Tibial nerve (tissue), 4 donors: Measurements from ENCODE around the gene TPM1. TPM values are rescaled to one million over a fixed set of nuclear protein-coding genes. Genes with fewer than 3 reads are reported as not detected.

ENCODE experiments used
- DNase-seq, 2 donors: peaks; one replicate each; pipeline ENCODE4 v3.0.0-alpha.2; 2019; ENCODE audit warnings: low spot score in 2 of 2
- H3K27ac ChIP-seq, 4 donors: fragments of 200-600 bp; sonication (generic) in 3 of 4; one replicate each; pipeline ENCODE4 v1.5.1; 2017 to 2019; ENCODE audit warnings: mild to moderate bottlenecking in 1 of 4
- H3K27me3 ChIP-seq, 2 donors: fragments of 200-600 bp; sonication (generic) in 1 of 2; one replicate each; pipeline versions ENCODE4 v1.5.1 to v1.6.0; 2017 to 2019
- H3K36me3 ChIP-seq, 3 donors: fragments of 200-600 bp; sonication (generic); one replicate each; pipeline ENCODE4 v1.5.1; 2018 to 2019
- H3K4me1 ChIP-seq, 4 donors: fragments of 200-600 bp; sonication (generic) in 3 of 4; one replicate each; pipeline ENCODE4 v1.5.1; 2017 to 2019
- H3K4me3 ChIP-seq, 4 donors: fragments of 200-600 bp; sonication (generic) in 3 of 4; one replicate each; pipeline ENCODE4 v1.5.1; 2017 to 2019; ENCODE audit warnings: mild to moderate bottlenecking in 1 of 4, moderate library complexity in 1 of 4
- H3K9me3 ChIP-seq, 4 donors: fragments of 200-600 bp; sonication (generic) in 3 of 4; one replicate each; pipeline ENCODE4 v1.5.1; 2017 to 2019
- EP300 ChIP-seq, 2 donors: sonication (generic); formaldehyde crosslinking; IDR thresholded peaks; one replicate each; pipeline ENCODE4 v1.6.1; 2017; ENCODE audit warnings: antibody characterized with exemption in 2 of 2, mild to moderate bottlenecking in 1 of 2
- POLR2A ChIP-seq, 2 donors: fragments of 450-650 bp; IDR thresholded peaks; one replicate each; pipeline ENCODE4 v1.6.1; 2017; ENCODE audit warnings: antibody characterized with exemption in 2 of 2, mild to moderate bottlenecking in 2 of 2, moderate library complexity in 2 of 2
- WGBS, 2 donors: methylation state at CpG; one replicate each; pipeline ENCODE4 v1.1.5; 2018; 5-methylcytosine and 5-hydroxymethylcytosine counted together
- total RNA-seq, 4 donors: library from RNA; depleted of rRNA; stranded (reverse); fragments of >200 nt; gene quantifications; one replicate each; pipeline ENCODE4 v1.1.0, GENCODE V29; 2016
- TF ChIP-seq, protein P1 (sequence below), 5 experiments: fragments of 200-600 bp in 3 of 5; fragments of 450-650 bp in 2 of 5; sonication (generic) in 3 of 5; IDR thresholded peaks; one replicate each; pipeline ENCODE4 v1.5.1; 2016 to 2019; ENCODE audit warnings: antibody characterized with exemption in 5 of 5, mild to moderate bottlenecking in 3 of 5, moderate library complexity in 2 of 5

TPM1 gene
- total RNA-seq, 4 donors from 2014 or later: 311 to 468 (median 366) TPM

DNA sequence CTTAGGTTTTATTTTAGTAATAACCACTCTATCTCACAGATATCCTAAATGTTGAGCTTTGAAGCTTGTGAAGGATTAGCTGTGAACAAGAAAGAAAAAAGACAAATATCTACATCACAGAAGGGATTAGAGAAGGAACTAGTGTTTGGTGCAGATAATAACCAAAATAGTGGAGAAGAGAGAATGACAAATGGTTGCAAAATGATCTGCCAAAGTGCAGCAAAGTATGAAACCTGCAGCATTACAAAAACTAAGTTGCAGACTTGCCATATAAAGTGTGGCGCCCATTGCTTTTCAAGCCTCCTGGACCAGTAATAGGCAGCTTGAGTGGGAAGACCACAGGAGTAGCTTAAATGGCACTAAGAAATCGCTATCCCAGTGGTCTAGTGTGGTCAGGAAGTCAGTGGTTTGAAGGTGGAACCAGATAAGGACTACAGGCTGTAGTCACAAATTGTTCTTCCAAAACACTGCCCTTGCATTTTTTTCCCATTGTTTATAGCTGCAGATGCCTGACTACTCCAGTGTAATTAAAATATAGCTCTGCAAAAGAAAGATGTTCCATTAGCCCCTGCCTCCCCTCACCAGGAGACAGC, 20.7 kb downstream of the TPM1 start:
- no peaks in the 10 kb centered on the region for H3K9me3 ChIP-seq
- DNase-seq: no peak
- no peak overlapping the region for H3K4me3 ChIP-seq
- WGBS, 2 donors: 90 to 94% methylated on average over 2 of the region's 2 CpGs
- TF ChIP-seq EP300 (IDR thresholded peaks at IDR 0.05) (no peak), POLR2A (IDR thresholded peaks at IDR 0.05) (no peak)
- TF ChIP-seq, protein P1, sequence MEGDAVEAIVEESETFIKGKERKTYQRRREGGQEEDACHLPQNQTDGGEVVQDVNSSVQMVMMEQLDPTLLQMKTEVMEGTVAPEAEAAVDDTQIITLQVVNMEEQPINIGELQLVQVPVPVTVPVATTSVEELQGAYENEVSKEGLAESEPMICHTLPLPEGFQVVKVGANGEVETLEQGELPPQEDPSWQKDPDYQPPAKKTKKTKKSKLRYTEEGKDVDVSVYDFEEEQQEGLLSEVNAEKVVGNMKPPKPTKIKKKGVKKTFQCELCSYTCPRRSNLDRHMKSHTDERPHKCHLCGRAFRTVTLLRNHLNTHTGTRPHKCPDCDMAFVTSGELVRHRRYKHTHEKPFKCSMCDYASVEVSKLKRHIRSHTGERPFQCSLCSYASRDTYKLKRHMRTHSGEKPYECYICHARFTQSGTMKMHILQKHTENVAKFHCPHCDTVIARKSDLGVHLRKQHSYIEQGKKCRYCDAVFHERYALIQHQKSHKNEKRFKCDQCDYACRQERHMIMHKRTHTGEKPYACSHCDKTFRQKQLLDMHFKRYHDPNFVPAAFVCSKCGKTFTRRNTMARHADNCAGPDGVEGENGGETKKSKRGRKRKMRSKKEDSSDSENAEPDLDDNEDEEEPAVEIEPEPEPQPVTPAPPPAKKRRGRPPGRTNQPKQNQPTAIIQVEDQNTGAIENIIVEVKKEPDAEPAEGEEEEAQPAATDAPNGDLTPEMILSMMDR (IDR thresholded peaks at IDR 0.05): no peak
- no peaks in the 10 kb centered on the region for H3K27me3 ChIP-seq
- no peaks in the 10 kb centered on the region for H3K4me1 ChIP-seq
- no peak overlapping the region for H3K27ac ChIP-seq
- peaks cover 2 to 89% (median 23%) of the 10 kb centered on the region in 3 donors for H3K36me3 ChIP-seq

DNA sequence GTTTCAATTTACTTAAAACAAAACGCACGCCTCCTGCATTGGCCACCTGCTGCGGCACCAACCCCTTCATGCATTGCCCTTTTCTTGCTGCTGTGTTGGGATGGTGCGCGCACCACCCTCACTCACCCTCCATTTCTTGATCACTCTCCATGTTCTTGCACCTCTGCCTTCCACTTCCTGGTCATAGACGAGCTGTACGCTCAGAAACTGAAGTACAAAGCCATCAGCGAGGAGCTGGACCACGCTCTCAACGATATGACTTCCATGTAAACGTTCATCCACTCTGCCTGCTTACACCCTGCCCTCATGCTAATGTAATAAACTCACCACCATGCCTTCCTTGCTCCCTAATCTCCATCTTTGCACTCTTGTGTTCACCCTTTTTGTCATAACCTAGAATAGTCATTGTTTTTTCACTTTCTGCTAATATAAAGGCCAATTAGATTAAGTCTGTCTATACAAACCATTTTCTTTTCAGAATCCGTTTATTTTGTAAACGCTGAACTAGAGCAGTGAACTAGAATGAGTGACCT, 21.4 kb downstream of the TPM1 start:
- no peak for DNase-seq
- Histone ChIP-seq H3K36me3 (peaks cover 2 to 89% (median 17%) of the 10 kb centered on the region in 3 donors), H3K9me3 (no peaks in the 10 kb centered on the region)

DNA sequence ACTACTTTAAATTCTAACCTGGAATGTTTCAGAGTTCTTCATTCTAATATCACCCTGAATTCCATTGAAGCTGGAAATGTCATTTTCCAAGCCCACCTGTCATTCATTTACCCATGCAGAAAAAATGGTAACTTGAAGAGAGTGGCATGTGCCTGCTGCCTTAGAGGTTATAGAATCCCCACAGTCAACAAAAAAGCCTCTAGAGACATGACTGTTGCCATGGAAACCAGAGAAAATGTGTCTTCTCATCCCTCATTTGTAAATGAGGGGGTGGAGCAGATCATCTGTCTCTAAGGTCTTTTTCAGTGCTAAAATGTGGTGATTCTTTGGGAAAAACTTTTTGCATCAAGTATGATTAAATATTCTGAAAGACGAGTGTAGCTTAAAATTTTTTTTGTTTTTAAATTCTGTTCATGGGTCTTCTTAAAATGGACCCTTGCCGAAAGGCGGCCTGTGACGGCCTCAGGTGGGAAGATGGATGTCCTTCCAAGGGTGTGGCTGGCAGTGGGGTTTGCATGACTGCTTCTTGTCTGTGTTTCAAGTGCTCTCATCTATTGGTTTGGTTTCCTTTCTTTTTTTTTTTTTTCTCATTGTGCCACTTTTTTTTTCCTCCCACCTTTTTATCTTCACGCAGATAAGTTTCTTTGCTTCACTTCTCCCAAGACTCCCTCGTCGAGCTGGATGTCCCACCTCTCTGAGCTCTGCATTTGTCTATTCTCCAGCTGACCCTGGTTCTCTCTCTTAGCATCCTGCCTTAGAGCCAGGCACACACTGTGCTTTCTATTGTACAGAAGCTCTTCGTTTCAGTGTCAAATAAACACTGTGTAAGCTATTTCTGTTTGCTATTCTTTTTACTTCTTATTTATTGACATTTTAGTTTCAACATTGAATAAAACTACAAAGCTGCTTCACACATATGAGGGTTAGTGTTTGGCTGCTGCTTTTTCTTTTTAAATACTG, 23.0 kb downstream of the TPM1 start:
- no peak for DNase-seq
- no peak overlapping the region for H3K27ac ChIP-seq
- TF ChIP-seq, protein P1 (IDR thresholded peaks at IDR 0.05): no peak
- TF ChIP-seq EP300 (IDR thresholded peaks at IDR 0.05): no peak
- H3K4me1 ChIP-seq: no peaks in the 10 kb centered on the region
- H3K4me3 ChIP-seq: no peak overlapping the region
- WGBS, 2 donors: 73 to 77% methylated on average over 8 of the region's 8 CpGs
- no peaks in the 10 kb centered on the region for H3K9me3 ChIP-seq
- H3K27me3 ChIP-seq: no peaks in the 10 kb centered on the region
- H3K36me3 ChIP-seq: peaks cover 2 to 80% (median 9%) of the 10 kb centered on the region in 3 donors

More for the DNA sequence above, 21.4 kb downstream of the TPM1 start:
- H3K27ac ChIP-seq: no peak overlapping the region
- no peak overlapping the region for H3K4me3 ChIP-seq
- H3K27me3 ChIP-seq: no peaks in the 10 kb centered on the region
- WGBS, 2 donors: 92 to 93% methylated on average over 13 of the region's 13 CpGs
- H3K4me1 ChIP-seq: no peaks in the 10 kb centered on the region
- no peak for TF ChIP-seq POLR2A (IDR thresholded peaks at IDR 0.05)
- TF ChIP-seq EP300 (IDR thresholded peaks at IDR 0.05): no peak
- TF ChIP-seq, protein P1 (IDR thresholded peaks at IDR 0.05): no peak

DNA sequence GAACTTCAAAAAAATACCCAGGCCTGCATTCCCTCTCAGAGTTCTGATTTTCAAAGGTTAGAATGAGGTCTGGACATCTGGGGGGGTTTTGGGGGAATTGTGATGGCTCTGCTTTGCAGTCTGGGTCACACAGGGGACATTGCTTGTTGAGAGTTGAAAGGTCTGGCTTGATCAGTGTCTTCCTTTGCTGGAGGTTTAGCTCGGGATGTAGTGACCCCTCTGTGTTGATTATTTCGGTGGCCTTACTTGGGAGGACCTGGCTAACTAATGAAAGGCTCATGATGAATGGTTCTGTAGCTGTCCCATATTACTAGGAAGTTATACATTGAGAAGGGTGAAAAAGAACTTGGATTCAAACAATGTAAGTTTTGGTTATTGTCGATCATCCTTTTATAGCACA, 23.7 kb downstream of the TPM1 start:
- no peaks in the 10 kb centered on the region for H3K4me1 ChIP-seq
- no peak overlapping the region for H3K27ac ChIP-seq
- no peak overlapping the region for H3K4me3 ChIP-seq
- WGBS, 2 donors: 64 to 81% methylated on average over 3 of the region's 3 CpGs
- no peaks in the 10 kb centered on the region for H3K9me3 ChIP-seq
- TF ChIP-seq, protein P1 (IDR thresholded peaks at IDR 0.05): no peak
- TF ChIP-seq EP300 (IDR thresholded peaks at IDR 0.05): no peak
- H3K27me3 ChIP-seq: no peaks in the 10 kb centered on the region
- H3K36me3 ChIP-seq: peaks cover 0 to 80% (median 2%) of the 10 kb centered on the region in 3 donors
- DNase-seq: no peak

DNA sequence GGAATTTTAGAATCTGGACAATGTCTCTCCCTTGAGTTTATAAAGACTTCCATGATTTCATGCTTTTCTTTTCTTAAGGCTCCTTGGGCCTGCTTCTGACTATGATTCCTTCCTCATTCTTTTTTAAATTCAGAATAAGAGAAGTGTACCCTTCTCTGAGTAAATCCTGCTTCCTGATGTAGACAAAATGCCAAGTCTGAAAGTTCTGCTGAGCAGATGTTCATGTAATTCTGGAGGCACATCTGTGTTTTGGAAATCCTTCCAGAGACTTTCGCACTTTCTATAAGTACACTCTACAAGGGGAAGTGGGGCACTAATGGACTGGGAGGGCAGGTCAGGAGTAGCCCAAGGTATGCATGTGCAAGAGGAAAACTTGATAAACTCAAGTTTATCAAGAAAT, 24.8 kb downstream of the TPM1 start:
- Histone ChIP-seq H3K36me3 (peaks cover 0 to 77% (median 0%) of the 10 kb centered on the region in 3 donors), H3K27ac (no peak overlapping the region), H3K4me1 (no peaks in the 10 kb centered on the region), H3K9me3 (no peaks in the 10 kb centered on the region), H3K27me3 (no peaks in the 10 kb centered on the region), H3K4me3 (no peak overlapping the region)
- DNase-seq: no peak
- TF ChIP-seq EP300 (IDR thresholded peaks at IDR 0.05): no peak
- WGBS, 2 donors: 86 to 89% methylated on average over 1 of the region's 1 CpG
